GM21360 (cell line): Measurements from ENCODE around the gene MYOZ3.

Experiments
- ATAC-seq: cut with Tn5 transposase; IDR thresholded peaks from one replicate; pipeline ENCODE4 v1.9.1; 2021; ENCODE audit warnings: mild to moderate bottlenecking, moderate library complexity; ENCODE audit not compliant: unreplicated experiment

The MYOZ3 gene

DNA sequence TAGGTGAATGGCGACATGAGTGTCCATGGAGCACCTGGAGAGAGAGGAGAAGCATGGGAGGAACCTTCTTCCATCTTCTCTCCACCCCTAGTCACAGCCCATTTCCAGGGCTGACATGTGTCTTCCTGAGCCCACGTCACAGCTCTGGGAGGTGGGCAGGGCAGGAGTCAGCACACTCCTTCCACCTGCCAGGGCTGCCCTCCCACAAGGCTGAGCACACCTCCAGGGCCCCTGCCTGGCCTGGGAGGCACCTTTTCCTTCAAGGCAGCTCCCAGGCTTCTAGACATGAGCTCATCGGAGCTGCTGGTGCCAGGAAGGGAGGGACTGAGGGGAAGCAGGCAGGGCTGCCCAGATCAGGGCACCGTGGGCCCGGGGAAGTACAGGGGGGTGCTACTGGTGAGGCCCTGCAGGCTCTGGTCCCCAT, 34.2 kb upstream of the MYOZ3 start:
- ATAC-seq: no peak

GRCh38 chr5:150627731-150628545, 33.1 kb upstream of the MYOZ3 start:
- ATAC-seq: no peak

DNA sequence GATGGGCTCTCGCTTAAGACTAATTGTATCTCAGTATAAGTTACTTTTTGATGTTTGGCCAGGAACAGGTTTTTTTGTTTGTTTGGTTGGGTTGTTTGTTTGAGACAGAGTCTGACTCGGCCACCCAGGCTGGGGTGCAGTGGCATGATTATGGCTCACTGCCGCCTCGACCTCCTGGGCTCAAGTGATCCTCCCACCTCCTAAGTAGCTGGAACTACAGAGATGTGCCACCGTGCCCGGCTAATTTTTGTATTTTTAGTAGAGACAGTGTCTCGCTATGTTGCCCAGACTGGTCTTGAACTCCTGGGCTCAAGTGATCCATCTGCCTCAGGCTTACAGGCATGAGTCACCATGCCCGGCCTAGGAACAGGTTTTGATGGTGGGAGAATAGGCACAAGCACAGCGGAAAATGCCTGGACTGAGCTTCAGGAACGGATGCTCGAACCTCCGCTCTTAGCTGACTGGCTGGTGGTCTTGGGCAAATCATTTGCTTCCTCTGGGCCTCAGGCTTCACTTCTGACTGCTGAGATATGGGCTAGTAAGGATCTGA, 32.0 kb upstream of the MYOZ3 start:
- no peak for ATAC-seq

DNA sequence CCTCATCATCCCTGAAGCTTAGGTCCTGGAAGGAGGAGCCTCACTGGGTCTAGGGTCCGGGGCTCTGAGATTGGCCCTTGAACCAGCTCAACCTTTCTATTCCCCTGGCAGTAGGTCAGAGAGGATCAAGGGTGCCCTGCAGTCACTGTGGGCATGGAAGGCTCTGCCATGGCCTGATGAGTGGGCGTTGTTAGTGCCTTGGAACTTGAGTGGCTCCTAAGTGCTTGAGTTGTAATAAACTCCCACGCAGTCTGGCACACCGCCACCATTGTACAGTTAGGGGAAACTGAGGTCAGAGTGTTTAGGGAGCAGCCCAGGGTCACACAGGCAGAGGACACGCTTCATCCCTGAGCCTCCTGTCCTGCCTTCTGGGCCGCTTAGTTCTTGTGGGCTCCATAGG, 31.0 kb upstream of the MYOZ3 start:
- no peak for ATAC-seq

DNA sequence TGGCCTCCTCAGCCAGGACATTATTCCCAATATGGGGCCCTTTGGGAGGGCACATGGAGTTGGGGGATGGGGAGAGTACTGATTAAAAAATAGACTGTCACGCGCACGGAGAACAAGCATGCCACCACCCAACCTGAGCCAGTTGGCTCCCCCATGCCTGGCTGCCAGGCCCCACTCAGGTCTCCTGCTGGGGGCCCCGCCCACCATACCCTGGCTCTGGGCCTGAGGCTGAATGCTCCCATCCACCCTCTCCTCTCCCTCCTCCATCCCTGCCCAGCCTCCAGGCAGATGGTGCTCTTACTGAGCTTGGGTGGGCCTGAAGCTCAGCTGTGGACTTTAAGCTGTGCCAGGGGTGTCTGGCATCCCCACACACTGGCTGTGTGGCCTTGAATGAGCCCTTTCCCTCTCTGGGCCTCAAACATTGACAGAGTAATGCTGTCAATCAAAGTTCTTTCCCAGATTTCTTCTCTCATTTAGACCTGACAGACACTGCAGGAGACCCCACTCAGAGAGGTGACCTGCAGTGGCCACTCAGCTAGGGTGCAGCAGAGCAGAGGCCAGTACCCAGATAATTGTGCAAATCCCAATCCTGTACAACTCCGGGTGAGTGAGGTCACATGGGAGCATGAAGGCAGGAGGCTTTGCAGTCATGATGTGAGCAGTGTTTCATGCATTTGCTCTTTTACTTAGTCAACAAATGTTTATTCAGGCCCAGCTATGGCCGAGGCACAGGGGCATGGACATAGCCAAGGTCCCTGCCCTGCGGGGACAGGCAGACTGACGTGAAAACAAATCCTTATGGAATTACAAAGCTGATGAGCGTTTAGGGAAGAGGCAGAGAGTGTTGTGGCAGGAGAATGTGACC, 30.4 kb upstream of the MYOZ3 start:
- no peak for ATAC-seq

DNA sequence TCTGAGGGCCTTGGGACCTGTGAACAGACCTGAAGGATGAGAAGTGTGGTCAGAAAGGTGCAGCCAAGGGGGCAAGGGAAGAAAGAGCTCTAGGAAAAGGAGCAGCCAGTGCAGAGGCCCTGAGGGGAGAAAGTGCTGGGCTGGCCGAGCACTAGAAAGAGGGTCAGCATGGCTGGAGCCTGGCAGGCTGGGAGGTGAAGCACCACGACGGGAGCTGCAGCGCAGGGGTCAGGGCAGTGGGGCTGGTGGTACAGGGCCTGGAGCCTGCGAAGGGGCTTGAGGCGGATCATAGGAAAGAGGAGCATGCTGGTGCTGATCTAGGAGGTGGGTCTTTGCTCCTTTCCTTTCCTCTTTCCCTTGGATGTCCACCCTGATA, 29.7 kb upstream of the MYOZ3 start:
- no peak for ATAC-seq

DNA sequence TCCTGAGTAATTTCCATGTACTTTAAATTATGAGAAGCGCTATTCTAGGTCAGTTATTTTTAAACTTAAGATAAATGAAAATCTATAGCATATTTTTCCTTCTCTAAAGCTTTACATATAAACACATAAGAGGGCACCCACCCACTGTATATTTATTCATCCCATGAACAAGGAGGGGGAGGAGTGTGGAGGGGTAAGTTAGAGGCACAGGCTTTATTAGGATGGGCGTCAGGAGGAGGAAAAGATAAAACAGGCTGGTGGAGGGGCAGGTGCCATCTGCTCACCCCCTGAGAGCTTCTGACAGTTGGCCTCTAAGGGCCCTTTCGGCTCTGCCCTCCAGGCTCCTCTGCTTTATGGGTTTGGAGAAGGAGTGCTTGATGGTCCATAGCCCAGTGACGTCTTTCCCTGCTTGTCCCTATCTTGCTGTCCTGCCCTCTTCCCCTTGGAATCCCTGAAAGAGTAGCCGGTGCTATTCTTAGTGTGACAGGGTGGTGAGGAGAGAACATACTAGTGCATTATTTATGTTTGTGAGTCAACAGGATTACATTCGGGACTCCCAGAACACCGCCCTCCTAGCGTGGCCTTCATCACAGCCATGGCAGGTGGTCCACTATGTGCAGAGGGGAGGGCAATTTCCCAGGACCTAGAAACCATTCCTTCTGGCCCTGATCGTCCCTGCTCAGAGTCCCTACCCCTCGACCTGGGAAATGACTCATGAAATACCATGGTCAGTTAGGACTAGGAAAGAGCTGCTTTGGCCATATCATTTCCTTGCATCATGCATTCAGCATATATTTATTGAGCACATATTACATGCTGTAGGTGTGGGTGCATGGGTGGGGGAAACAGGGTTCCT, 28.5 kb upstream of the MYOZ3 start:
- no peak for ATAC-seq

GRCh38 chr5:150633429-150633828, 27.6 kb upstream of the MYOZ3 start:
- ATAC-seq: no peak

DNA sequence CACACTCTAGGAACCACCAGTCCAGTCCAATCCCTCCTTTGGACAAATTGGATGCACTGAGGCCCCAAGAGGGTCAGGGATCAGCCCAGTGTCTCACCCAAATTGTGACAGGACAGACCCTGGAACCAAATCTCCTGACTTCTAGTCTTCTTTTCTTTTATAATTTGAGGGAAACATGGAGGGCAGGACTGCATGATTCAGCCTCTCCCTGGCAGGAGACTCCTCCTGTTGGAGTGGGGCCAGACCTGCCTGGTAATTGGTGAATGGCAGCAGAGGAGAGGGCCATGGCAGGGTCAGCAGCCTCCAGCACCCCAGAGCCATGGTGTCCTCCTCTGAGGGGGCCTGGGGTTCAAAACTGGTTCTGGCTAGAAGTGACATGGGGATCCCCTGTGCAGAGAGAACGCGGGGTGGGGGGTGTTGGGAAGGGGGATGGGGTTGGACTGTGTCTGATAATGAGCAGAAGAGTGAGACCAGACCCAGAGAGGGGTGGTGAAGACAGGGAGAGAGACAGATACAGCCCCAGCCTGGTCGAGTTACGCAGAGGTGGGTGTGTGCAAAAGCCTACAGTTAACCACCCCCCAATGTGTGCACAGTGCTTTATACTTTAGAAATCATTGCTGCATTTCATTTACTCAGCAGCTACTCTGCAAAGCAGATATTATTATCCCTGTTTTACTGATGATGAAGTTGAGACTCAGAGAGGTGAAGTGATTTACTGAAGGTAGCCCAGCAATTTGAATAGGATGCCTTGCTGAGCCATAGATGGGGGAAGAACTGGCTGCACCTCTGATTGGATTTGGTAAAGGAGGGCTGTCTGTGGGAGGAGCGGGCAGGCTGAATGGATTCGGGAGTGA, 24.4 kb upstream of the MYOZ3 start:
- ATAC-seq: no peak

DNA sequence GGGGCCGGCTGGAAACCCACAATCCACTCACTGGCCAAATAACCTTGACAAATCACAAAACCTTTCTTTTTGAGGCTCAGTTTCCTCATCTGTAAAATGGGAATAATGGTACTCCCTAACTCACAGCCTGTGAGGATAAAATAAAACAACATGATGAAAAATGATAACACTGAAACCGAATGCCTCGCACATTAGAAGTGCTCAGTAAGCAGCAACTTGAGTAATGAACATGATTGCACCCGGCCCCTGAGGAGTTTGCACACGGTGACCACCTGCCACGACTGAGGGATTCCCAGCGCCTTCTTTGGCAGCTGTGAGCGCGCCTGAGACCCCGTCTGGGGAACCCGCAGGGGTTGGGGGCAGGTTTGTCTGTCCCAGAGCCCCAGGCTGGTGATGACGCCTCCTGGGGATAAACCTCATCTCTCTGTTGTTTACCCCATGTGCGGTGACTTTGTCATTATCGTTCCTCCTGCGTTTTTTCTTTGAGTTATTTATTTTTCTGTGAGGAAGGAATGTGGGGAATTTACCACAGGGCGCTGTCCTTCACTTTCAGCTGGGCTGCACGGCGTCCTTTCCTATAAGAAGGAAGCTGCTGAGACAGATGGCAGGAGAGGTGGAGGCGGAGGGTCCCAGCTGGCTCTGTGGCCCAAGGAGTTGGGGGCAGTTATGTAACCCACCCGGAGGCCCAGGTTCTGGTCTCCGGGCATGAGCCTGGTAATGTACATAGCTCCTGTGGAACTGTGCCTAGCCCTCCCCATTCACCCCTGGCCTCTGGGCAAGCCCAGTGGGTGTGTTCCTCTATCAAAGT, 23.6 kb upstream of the MYOZ3 start:
- ATAC-seq: no peak

DNA sequence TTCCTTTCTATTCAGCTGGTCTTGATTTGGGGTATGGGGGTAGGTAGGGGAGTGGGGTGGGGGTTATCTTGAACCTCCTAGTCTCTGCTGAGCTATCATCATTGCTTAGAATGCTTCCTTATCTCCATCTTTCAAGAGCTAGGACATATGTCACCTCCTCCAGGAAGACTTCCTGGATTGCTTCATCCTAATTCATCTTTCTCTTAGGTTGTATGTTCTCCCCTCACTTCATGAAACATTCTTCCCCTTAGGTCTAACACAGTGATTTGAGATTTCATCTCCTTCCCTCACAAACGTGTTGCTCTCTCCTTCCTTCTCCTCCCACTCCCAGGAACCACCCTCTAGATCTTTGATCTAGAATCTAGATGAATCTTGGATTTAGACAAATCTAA, 23.0 kb upstream of the MYOZ3 start:
- no peak for ATAC-seq

DNA sequence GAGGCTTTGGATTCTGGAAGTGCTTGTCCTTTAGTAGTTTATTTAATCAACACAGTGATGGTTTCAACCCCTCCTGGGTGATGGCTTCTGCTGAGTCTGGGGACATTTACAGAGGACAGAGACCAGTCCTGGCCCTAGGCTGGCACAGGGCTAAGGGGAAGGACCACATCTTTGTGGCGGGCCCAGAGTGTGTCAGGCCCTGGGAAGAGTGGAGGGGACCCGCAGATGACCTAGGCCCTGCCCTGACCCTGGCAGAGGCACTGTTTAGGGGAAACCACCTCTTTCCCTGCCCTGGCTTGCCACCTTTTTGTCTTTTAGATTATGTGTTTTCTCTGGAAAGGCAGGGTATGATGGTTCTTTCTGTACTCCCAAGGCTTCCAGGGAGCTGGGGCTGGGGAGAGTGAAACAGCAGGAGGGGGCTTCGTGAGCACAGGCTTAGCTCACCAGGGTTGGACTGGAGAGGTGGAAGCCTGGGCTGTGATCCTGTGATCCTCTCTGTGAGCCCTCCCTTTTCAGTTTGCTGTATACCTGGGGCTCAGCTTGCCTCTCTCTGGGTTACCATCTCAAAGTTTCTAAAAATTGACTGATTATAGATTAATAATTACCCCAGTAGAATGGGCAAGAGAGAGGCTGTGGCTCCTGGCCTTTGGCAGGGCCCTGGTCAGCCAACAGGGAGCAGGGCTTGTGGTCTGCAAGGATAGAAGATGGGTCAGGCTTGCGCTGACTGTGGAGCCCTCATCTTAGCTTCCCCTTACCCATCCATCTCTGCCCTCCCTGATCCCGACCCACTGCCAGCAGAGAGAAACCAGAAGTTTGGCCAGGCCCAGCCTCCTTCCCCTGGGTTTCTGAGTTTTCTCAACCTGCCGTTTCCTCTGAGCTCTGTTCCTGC, 22.3 kb upstream of the MYOZ3 start:
- no peak for ATAC-seq

GRCh38 chr5:150639377-150639692, 21.7 kb upstream of the MYOZ3 start:
- no peak for ATAC-seq

DNA sequence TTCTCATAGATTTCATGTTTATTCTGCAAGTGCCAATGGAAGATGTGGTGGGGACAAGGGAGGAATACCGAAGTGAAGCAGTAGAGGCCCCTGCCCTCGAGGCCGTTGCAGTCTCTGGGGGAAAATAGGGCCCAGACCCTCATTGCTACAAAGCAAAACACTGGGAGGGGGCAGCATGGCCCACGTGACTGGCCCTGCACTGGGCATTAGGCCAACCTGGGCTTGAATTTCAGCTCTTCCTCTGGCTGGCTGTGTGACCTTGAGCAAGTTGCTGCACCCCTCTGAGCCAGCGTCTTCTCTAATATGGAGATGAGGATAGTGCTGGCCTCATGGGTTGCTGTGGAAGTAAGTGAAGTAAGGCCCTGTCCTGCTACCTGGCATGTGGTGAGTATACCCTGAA, 21.3 kb upstream of the MYOZ3 start:
- ATAC-seq: no peak

DNA sequence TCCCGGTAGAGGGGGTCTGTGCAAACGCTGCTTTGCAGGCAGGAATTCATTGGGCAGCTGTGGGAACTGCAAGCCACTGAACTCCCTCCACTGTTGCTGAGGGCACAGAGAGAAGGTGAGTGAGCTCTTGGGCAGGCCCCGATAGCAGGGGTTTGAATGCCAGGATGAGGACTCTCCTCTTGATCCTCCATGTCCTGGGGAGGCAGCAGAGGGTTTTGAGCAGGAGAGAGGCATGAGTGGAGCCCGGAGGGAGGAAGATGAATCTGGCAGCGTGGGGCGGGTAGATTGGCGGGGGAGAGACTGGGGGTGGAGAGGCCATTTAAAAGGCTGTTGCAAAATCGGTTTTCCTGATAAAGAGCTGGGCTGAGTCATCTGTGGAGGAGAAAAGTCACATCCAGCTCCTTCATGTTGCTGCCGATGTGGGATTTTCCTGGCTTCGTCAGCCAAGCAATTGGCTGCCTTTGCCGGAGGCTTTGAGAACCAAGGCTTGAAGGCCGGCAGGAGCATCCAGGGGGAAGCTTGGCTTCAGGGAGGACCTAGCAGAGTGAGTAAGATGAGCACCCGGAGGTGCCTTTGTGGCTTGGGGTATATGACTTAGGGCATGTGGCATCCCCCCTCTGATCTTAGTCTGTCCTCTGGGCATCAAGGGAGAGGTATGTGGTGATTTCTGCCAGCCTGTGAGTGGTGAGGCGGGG, 20.6 kb upstream of the MYOZ3 start, which contains the start of gene SYNPO:
Gene SYNPO, plus strand, starts transcription at position 350 of the 695 bp plus-strand sequence. CDS start 7,616 bp downstream, outside the sequence.
- ATAC-seq: no peak

DNA sequence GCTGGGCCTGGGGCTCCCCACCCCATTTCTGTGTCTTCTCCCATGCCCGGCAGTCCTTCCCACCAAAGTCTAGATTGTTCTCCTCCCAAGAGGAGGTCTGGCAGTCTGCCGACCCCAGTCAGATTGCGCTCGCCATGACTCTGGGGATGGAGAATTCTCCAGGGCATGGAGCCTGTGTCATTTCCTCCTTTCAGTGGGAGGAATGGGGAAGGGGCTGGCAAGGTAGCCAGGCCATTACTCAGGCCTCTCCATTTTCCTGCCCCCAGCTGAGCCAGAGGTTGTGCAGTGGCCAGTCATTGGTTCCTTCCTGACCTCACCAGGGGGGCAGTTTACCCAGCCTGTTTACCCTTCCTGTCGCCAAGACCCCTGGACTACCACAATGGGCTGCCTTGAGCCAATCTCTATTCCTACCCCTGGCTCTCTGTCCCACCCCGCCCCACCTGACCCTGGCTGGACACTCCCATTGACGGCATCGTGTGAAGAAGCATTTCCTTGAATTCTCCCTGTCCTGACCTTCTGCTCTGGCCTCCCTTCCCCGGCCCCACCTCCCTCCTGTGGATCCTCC, 20.0 kb upstream of the MYOZ3 start:
- no peak for ATAC-seq

- no peak for ATAC-seq
Observed at GRCh38 chr5:150641824-150642566, 19.1 kb upstream of the MYOZ3 start.
